Chondrocyte (in vitro differentiated cells): Measurements from ENCODE around the gene FBLIM1. TPM values are rescaled to one million over a fixed set of nuclear protein-coding genes. Genes with fewer than 3 reads are reported as not detected.

Source experiments
- DNase-seq: peaks from one replicate; pipeline ENCODE4 v3.0.0; 2021; ENCODE audit warnings: mixed read lengths, low spot score
- H3K27ac Mint-ChIP-seq: one replicate; pipeline ENCODE4 v1.8.0; 2021; ENCODE audit warnings: mild to moderate bottlenecking, moderate library complexity, mixed read lengths; ENCODE audit not compliant: unreplicated experiment
- H3K27me3 Mint-ChIP-seq: 2 replicates; pipeline ENCODE4 v1.8.0; 2021; ENCODE audit warnings: low read depth, mixed read lengths
- H3K36me3 Mint-ChIP-seq: 2 replicates; pipeline ENCODE4 v1.8.0; 2021; ENCODE audit warnings: low read depth, mixed read lengths
- H3K4me1 Mint-ChIP-seq: 2 replicates; pipeline ENCODE4 v1.8.0; 2021; ENCODE audit warnings: low read depth, mild to moderate bottlenecking, mixed read lengths
- H3K4me3 Mint-ChIP-seq: one replicate; pipeline ENCODE4 v1.8.0; 2021; ENCODE audit warnings: mild to moderate bottlenecking, moderate library complexity, mixed read lengths; ENCODE audit not compliant: unreplicated experiment
- H3K9me3 Mint-ChIP-seq: 2 replicates; pipeline ENCODE4 v1.8.0; 2021; ENCODE audit warnings: low read depth, mixed read lengths
- total RNA-seq: library from RNA; stranded (reverse); gene quantifications from 3 replicates; pipeline ENCODE4 v1.2.1, GENCODE V29; 2021
- TF ChIP-seq, protein P1 (sequence below): fragments of 200-600 bp; sonication (generic); IDR thresholded peaks from 2 replicates; pipeline ENCODE4 v1.5.0; 2021; ENCODE audit warnings: antibody characterized with exemption, mild to moderate bottlenecking, moderate library complexity

FBLIM1 gene
- total RNA-seq, 1 donor from 2014 or later = 492 TPM

DNA sequence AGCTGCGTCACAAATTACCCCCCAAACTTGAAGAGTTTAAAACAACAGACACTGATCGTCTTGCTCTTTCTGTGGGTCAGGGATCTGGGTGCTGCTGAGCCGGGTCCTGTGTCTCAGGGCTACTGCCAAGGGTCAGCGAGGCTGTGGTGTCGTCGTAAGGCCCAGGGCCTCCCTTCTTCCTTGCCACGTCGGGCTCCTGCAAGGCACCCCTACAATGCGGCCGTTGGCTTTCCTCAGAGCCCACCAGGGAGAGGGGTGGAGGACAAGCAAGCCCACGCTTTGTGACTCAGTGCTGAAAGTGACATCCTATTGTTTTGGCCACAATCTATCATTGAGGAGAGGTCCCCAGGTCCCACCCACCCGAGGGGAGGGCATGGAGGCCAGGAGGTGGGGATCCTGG, 7.7 kb upstream of the FBLIM1 start:
- no peak overlapping the region for H3K27ac Mint-ChIP-seq
- no peaks in the 10 kb centered on the region for H3K27me3 Mint-ChIP-seq
- TF ChIP-seq, protein P1, sequence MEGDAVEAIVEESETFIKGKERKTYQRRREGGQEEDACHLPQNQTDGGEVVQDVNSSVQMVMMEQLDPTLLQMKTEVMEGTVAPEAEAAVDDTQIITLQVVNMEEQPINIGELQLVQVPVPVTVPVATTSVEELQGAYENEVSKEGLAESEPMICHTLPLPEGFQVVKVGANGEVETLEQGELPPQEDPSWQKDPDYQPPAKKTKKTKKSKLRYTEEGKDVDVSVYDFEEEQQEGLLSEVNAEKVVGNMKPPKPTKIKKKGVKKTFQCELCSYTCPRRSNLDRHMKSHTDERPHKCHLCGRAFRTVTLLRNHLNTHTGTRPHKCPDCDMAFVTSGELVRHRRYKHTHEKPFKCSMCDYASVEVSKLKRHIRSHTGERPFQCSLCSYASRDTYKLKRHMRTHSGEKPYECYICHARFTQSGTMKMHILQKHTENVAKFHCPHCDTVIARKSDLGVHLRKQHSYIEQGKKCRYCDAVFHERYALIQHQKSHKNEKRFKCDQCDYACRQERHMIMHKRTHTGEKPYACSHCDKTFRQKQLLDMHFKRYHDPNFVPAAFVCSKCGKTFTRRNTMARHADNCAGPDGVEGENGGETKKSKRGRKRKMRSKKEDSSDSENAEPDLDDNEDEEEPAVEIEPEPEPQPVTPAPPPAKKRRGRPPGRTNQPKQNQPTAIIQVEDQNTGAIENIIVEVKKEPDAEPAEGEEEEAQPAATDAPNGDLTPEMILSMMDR = no peak
- H3K9me3 Mint-ChIP-seq = no peaks in the 10 kb centered on the region
- H3K4me1 Mint-ChIP-seq = peaks cover 61% of the 10 kb centered on the region
- DNase-seq = peak; percentile 73
- H3K36me3 Mint-ChIP-seq = no peaks in the 10 kb centered on the region
- no peak overlapping the region for H3K4me3 Mint-ChIP-seq

DNA sequence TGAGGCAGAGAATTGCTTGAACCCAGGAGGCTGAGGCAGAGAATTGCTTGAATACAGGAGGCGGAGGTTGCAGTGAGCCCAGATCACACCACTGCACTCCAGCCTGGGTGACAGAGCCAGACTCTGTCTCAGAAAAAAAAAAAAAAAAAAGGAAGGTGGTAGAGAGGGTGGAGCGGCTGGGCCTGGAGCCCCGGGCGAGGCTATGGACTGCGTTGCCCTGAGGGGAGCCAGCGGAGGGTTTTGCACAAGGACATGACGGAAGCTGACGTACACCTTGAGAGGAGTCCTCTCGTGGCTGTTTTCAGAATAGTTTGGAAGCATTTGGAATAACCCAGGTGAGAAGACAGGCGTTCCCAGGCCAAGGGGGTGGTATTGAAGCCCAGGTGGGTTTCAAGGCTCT, 6.9 kb upstream of the FBLIM1 start:
- Mint-ChIP-seq H3K36me3 (no peaks in the 10 kb centered on the region), H3K27ac (no peak overlapping the region), H3K4me3 (no peak overlapping the region), H3K9me3 (no peaks in the 10 kb centered on the region), H3K4me1 (peaks cover 65% of the 10 kb centered on the region), H3K27me3 (no peaks in the 10 kb centered on the region)
- TF ChIP-seq, protein P1 = no peak
- no peak for DNase-seq

DNA sequence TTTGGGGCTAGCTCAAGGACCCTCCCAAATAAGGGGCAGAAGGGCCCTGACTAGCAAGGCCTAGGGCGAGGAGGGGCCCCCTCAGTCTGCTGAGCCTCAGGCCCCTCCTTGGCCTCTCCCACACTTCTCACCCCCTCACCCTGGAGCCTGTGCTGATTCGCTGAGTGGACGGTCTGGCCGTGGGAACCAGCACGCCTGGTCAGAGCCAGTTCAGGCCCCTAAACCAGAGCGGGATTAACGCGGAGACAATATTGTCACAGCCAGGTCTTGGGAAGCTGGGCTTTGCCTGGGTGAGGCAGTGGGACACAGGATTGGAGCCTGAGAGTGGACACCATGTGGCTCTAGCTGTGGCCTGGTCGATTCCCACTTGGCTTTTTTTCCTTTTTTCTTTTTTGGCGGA, 4.8 kb upstream of the FBLIM1 start:
- Mint-ChIP-seq H3K36me3 (no peaks in the 10 kb centered on the region), H3K4me3 (no peak overlapping the region), H3K9me3 (no peaks in the 10 kb centered on the region), H3K27ac (peak overlapping the region; percentile 22), H3K27me3 (no peaks in the 10 kb centered on the region), H3K4me1 (peaks cover 61% of the 10 kb centered on the region)
- DNase-seq = no peak
- TF ChIP-seq, protein P1 = no peak

DNA sequence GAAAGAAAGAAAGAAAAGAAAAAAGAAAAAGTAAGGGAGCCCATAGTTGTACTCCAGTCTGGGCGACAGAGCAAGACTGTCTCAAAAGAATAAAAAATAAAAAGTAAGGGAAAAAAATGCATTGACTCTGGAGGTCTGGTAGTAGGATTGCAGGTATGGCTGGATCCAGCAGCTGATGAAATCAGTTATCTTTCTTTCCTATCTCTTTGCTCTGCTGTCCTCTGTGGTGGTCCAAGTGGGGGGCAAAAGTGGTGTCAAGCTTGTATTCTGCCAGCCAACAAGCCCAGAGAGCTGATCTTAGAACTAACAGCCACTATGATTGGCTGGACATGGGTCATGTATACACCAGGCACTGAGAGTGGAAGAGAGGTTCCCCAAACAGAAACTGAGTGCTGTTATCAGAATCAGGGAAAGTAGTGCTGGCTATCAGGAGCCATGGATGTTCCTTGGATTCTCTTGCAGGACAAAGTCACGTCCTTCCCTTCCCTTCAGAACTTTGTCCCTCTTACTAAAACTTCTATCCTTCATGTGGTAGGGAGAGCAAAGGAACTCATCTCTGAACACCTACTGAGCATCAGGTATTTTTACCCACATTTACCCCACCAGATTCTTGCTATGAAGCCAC, 3.5 kb upstream of the FBLIM1 start:
- Mint-ChIP-seq H3K4me3 (no peak overlapping the region), H3K36me3 (peaks cover 2% of the 10 kb centered on the region), H3K27me3 (no peaks in the 10 kb centered on the region), H3K9me3 (no peaks in the 10 kb centered on the region), H3K27ac (no peak overlapping the region), H3K4me1 (peaks cover 47% of the 10 kb centered on the region)
- TF ChIP-seq, protein P1 = no peak
- DNase-seq = no peak

DNA sequence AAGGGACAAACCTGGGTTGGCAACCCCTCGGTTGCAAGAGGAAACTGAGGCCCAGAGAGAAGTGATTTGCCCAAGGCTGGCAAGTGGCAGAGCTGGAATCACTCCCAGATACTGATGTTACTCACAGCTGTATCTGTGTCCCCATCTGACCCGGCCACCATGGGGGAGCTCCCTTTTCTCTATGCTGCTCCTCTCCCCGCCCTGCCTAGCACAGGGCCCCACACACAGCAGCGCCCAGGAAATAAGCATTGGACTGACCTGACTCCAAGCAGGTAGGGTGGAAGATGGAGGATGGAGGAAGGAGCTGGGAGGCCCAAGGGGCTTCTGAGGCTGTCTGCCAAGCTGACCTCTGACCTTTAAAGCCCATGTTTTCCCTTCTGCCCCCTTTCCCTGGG, 3.0 kb upstream of the FBLIM1 start:
- H3K27me3 Mint-ChIP-seq = no peaks in the 10 kb centered on the region
- no peak overlapping the region for H3K4me3 Mint-ChIP-seq
- TF ChIP-seq, protein P1 = no peak
- H3K9me3 Mint-ChIP-seq = no peaks in the 10 kb centered on the region
- no peak overlapping the region for H3K27ac Mint-ChIP-seq
- H3K4me1 Mint-ChIP-seq = peaks cover 45% of the 10 kb centered on the region
- no peak for DNase-seq
- H3K36me3 Mint-ChIP-seq = peaks cover 2% of the 10 kb centered on the region
